ENCODE measurements around the gene LLPH. TPM values are rescaled to one million over a fixed set of nuclear protein-coding genes. Genes with fewer than 3 reads are reported as not detected.
"Not testable (repeated sequence)": the region's sequence is repeated elsewhere in the genome, so short reads cannot be mapped to it uniquely, and the experiment has no call there.

LLPH gene
- 10 to 100 TPM in 2 of 3 donors, 1 to 10 TPM in 1; 9.9 to 21.2 (median 17.2) TPM for polyA plus RNA-seq

GRCh38 chr12:66130267-66131066 lies at the start of gene LLPH:
Gene LLPH (minus strand): TSS chr12:66130750. CDS start chr12:66129106, 1,644 bp downstream.
- no peak within 1 kb of the TSS for H3K27ac ChIP-seq (ENCODE audit: low read depth, low read length)
- 0 to 1% (median 0%) methylated on average over 49 of the region's 49 CpGs for WGBS, 3 donors

GRCh38 chr12:66176105-66176900 lies 45.8 kb upstream of the LLPH start:
- H3K27ac ChIP-seq (ENCODE audit: low read depth, low read length): no peak overlapping the region
- 29 to 43% (median 42%) methylated on average over 1 of the region's 1 CpG for WGBS, 3 donors

- not testable (repeated sequence) for H3K27ac ChIP-seq (ENCODE audit: low read depth, low read length)
- 95 to 97% (median 97%) methylated on average over 49 to 51 of the region's 54 CpGs for WGBS, 3 donors
These were observed 44.1 kb upstream of the LLPH start for GRCh38 chr12:66174391-66175325.

GRCh38 chr12:66170606-66171005 lies 40.1 kb upstream of the LLPH start:
- H3K27ac ChIP-seq (ENCODE audit: low read depth, low read length): no peak overlapping the region
- 92 to 99% (median 96%) methylated on average over 3 of the region's 3 CpGs for WGBS, 3 donors

GRCh38 chr12:66169221-66170170 lies 38.9 kb upstream of the LLPH start, which contains the start of gene TMBIM4:
Gene TMBIM4 (minus strand): TSS chr12:66169996. CDS start chr12:66169951, 45 bp downstream.
- 0 to 1% (median 0%) methylated on average over 66 to 67 of the region's 67 CpGs for WGBS, 3 donors

GRCh38 chr12:66168410-66168809 lies 37.9 kb upstream of the LLPH start:
- no peak overlapping the region for H3K27ac ChIP-seq (ENCODE audit: low read depth, low read length)
- WGBS, 3 donors: 66 to 77% (median 74%) methylated on average over 8 of the region's 8 CpGs

More at GRCh38 chr12:66169221-66170170, 38.9 kb upstream of the LLPH start, which contains the start of gene TMBIM4:
- peak within 1 kb of the TSS; percentile 100 for H3K27ac ChIP-seq (ENCODE audit: low read depth, low read length)

- 84 to 96% (median 90%) methylated on average over 2 of the region's 2 CpGs for WGBS, 3 donors
- no peak overlapping the region for H3K27ac ChIP-seq (ENCODE audit: low read depth, low read length)
These were observed 36.0 kb upstream of the LLPH start for GRCh38 chr12:66166561-66166960.

GRCh38 chr12:66165141-66165540 lies 34.6 kb upstream of the LLPH start:
- no peak overlapping the region for H3K27ac ChIP-seq (ENCODE audit: low read depth, low read length)
- WGBS, 3 donors: 94 to 100% (median 98%) methylated on average over 2 of the region's 2 CpGs

GRCh38 chr12:66164349-66164821 lies 33.8 kb upstream of the LLPH start:
- H3K27ac ChIP-seq (ENCODE audit: low read depth, low read length): no peak overlapping the region
- 82 to 91% (median 85%) methylated on average over 3 of the region's 3 CpGs for WGBS, 3 donors

- 54 to 73% (median 68%) methylated on average over 4 of the region's 4 CpGs for WGBS, 3 donors
- no peak overlapping the region for H3K27ac ChIP-seq (ENCODE audit: low read depth, low read length)
These were observed 32.7 kb upstream of the LLPH start for GRCh38 chr12:66163289-66163688.

GRCh38 chr12:66162701-66163100 lies 32.2 kb upstream of the LLPH start:
- H3K27ac ChIP-seq (ENCODE audit: low read depth, low read length): no peak overlapping the region
- 79 to 83% (median 83%) methylated on average over 2 of the region's 2 CpGs for WGBS, 3 donors

- WGBS, 3 donors: 94 to 96% (median 95%) methylated on average over 28 of the region's 28 CpGs
- H3K27ac ChIP-seq (ENCODE audit: low read depth, low read length): no peak overlapping the region
These were observed 30.2 kb upstream of the LLPH start for GRCh38 chr12:66160704-66161103.

- H3K27ac ChIP-seq (ENCODE audit: low read depth, low read length): no peak overlapping the region
These were observed 28.6 kb upstream of the LLPH start for GRCh38 chr12:66159123-66159522.

- WGBS, 3 donors: 85 to 96% (median 90%) methylated on average over 2 of the region's 2 CpGs
- H3K27ac ChIP-seq (ENCODE audit: low read depth, low read length): no peak overlapping the region
These were observed 26.1 kb upstream of the LLPH start for GRCh38 chr12:66156654-66157053.

- H3K27ac ChIP-seq (ENCODE audit: low read depth, low read length): no peak overlapping the region
These were observed 24.2 kb upstream of the LLPH start for GRCh38 chr12:66154776-66155175.

GRCh38 chr12:66152732-66153131 lies 22.2 kb upstream of the LLPH start:
- H3K27ac ChIP-seq (ENCODE audit: low read depth, low read length): no peak overlapping the region
- WGBS, 3 donors: 67 to 92% (median 69%) methylated on average over 1 of the region's 1 CpG

GRCh38 chr12:66149702-66150398 lies 19.3 kb upstream of the LLPH start:
- WGBS, 3 donors: 62 to 81% (median 70%) methylated on average over 5 of the region's 5 CpGs
- H3K27ac ChIP-seq (ENCODE audit: low read depth, low read length): no peak overlapping the region
